B cell (primary cell): Measurements from ENCODE around the gene SIK3. TPM values are rescaled to one million over a fixed set of nuclear protein-coding genes. Genes with fewer than 3 reads are reported as not detected.
"Not testable (repeated sequence)": the region's sequence is repeated elsewhere in the genome, so short reads cannot be mapped to it uniquely, and the experiment has no call there.

Source experiments
- ATAC-seq: fragments of 200-7000 bp; cut with Tn5 transposase; one replicate; pipeline ENCODE4 v1.10.0; 2021; ENCODE audit warnings: low read depth, mild to moderate bottlenecking, moderate number of reproducible peaks, moderate library complexity
- CTCF ChIA-PET: fragments of 350-600 bp; sonication (Branson Sonifier 250); formaldehyde crosslinking; loops from one replicate; lab custom pipeline; 2021; ENCODE audit warnings: antibody characterized with exemption, inconsistent platforms; lab: Charles Lee
- POLR2A ChIA-PET: fragments of 350-600 bp; sonication (Branson Sonifier 250); formaldehyde crosslinking; loops from one replicate; lab custom pipeline; 2021; ENCODE audit warnings: antibody characterized with exemption; lab: Charles Lee
- DNase-seq: peaks from one replicate; pipeline ENCODE4 v3.0.0; 2013
- H2AFZ ChIP-seq: 2 replicates; pipeline ENCODE4 v1.6.1; 2012; ENCODE audit warnings: mild to moderate bottlenecking, low read depth, low read length; ENCODE audit not compliant: insufficient read depth, poor library complexity, severe bottlenecking
- H3K27ac ChIP-seq, 2 donors: 1 replicate in 1 of 2; 2 replicates in 1 of 2; pipeline ENCODE4 v1.5.1; 2012 to 2013; ENCODE audit warnings: low read length in 2 of 2, mild to moderate bottlenecking in 2 of 2, moderate library complexity in 1 of 2
- H3K27me3 ChIP-seq, 4 experiments: fragments of 200-600 bp in 1 of 4; sonication (generic) in 1 of 4; replicated peaks in 1 of 4; 1 replicate in 2 of 4; 2 replicates in 2 of 4; pipeline versions ENCODE4 v1.6.1 to v1.7.0; 2013 to 2016; ENCODE audit warnings: low read length in 3 of 4, mild to moderate bottlenecking in 2 of 4, mixed read lengths in 1 of 4, moderate library complexity in 1 of 4; ENCODE audit not compliant: insufficient read depth in 4 of 4, control insufficient read depth in 3 of 4; ENCODE audit errors: control extremely low read depth in 1 of 4
- H3K36me3 ChIP-seq, 2 experiments: replicated peaks in 1 of 2; 1 replicate in 1 of 2; 2 replicates in 1 of 2; pipeline versions ENCODE4 v1.6.1 to v1.7.1; 2013; ENCODE audit warnings: low read length in 1 of 2; ENCODE audit not compliant: insufficient read depth in 2 of 2, control insufficient read depth in 1 of 2; ENCODE audit errors: control extremely low read depth in 1 of 2, extremely low read depth in 1 of 2
- H3K4me1 ChIP-seq, 2 donors: fragments of 200-600 bp in 1 of 2; sonication (generic) in 1 of 2; 1 replicate in 1 of 2; 2 replicates in 1 of 2; pipeline versions ENCODE4 v1.5.1 to v1.6.1; 2013 to 2017; ENCODE audit warnings: low read length in 2 of 2; ENCODE audit not compliant: control insufficient read depth in 2 of 2, insufficient read depth in 2 of 2
- H3K4me2 ChIP-seq: replicated peaks from 2 replicates; pipeline ENCODE3; 2012; ENCODE audit warnings: mild to moderate bottlenecking, low read depth, low read length; ENCODE audit not compliant: poor library complexity, severe bottlenecking
- H3K4me3 ChIP-seq, 5 experiments: fragments of 200-600 bp in 1 of 5; sonication (generic) in 1 of 5; 1 replicate in 3 of 5; 2 replicates in 2 of 5; pipeline versions ENCODE4 v1.5.1 to v1.7.0; 2011 to 2016; ENCODE audit warnings: low read length in 4 of 5, mild to moderate bottlenecking in 4 of 5, low read depth in 2 of 5, control low read depth in 1 of 5, moderate library complexity in 1 of 5; ENCODE audit not compliant: insufficient read depth in 1 of 5; ENCODE audit errors: control extremely low read depth in 1 of 5, extremely low read depth in 1 of 5
- H3K79me2 ChIP-seq: fragments of 200-600 bp; sonication (generic); one replicate; pipeline ENCODE4 v1.6.0; 2016; ENCODE audit warnings: low read length; ENCODE audit not compliant: control insufficient read depth, insufficient read depth
- H3K9ac ChIP-seq: fragments of 200-600 bp; sonication (generic); 2 replicates; pipeline ENCODE4 v1.6.1; 2017; ENCODE audit warnings: mild to moderate bottlenecking, low read length, moderate library complexity
- H3K9me3 ChIP-seq, 3 donors: one replicate each; pipeline versions ENCODE4 v1.6.1 to v1.7.1; 2013; ENCODE audit warnings: low read length in 2 of 3; ENCODE audit not compliant: control insufficient read depth in 2 of 3, insufficient read depth in 1 of 3; ENCODE audit errors: control extremely low read depth in 1 of 3
- H4K20me1 ChIP-seq: 2 replicates; pipeline ENCODE4 v1.6.0; 2012; ENCODE audit warnings: mild to moderate bottlenecking, low read length; ENCODE audit not compliant: insufficient read depth, control insufficient read depth, poor library complexity, severe bottlenecking
- H3K27ac Mint-ChIP-seq: one replicate; pipeline ENCODE4 v1.8.0; 2021; ENCODE audit warnings: mixed read lengths
- H3K27me3 Mint-ChIP-seq: one replicate; pipeline ENCODE4 v1.8.0; 2021; ENCODE audit warnings: mixed read lengths
- H3K4me1 Mint-ChIP-seq: one replicate; pipeline ENCODE4 v1.8.0; 2021; ENCODE audit warnings: mixed read lengths
- H3K4me3 Mint-ChIP-seq: one replicate; pipeline ENCODE4 v1.8.0; 2021; ENCODE audit warnings: mixed read lengths
- H3K9me3 Mint-ChIP-seq: one replicate; pipeline ENCODE4 v1.8.0; 2022; ENCODE audit warnings: mixed read lengths; ENCODE audit not compliant: insufficient read depth
- EZH2 ChIP-seq: IDR thresholded peaks from 2 replicates; pipeline ENCODE4 v1.6.1; 2012; ENCODE audit warnings: borderline replicate concordance, low read depth, mild to moderate bottlenecking, moderate library complexity, low read length; ENCODE audit not compliant: insufficient read depth, poor library complexity, severe bottlenecking
- WGBS: methylation state at CpG from one replicate; pipeline ENCODE4 v1.1.5; 2013; ENCODE audit warnings: missing lambda C conversion rate; ENCODE audit not compliant: insufficient coverage; 5-methylcytosine and 5-hydroxymethylcytosine counted together
- intact Hi-C: fragments of 100-400 bp; cut with micrococcal nuclease; formaldehyde crosslinking; loops from one replicate; pipeline ENCODE4 v1.10.0; 2022
- polyA plus RNA-seq: library from polyadenylated mRNA; depleted of rRNA; stranded (reverse); fragments of >200 nt; gene quantifications from 2 replicates; pipeline ENCODE4 v1.2.3, GENCODE V29; 2012
- total RNA-seq, 2 donors: library from RNA; stranded (reverse); fragments of 120-200 nt in 1 of 2; gene quantifications; 1 replicate in 1 of 2; 2 replicates in 1 of 2; pipeline versions ENCODE4 v1.2.3 to v1.2.4, GENCODE V29; 2013 to 2022
- TF ChIP-seq, protein P1 (sequence below): fragments of 200-600 bp; IDR thresholded peaks from one replicate; pipeline ENCODE4 v1.8.0; 2022; ENCODE audit warnings: antibody characterized with exemption, mild to moderate bottlenecking

The SIK3 gene
- total and polyA plus RNA-seq, 2 donors (not counting 1 experiment from before 2014, with no cell fraction given) = 36.5 to 180 TPM

DNA sequence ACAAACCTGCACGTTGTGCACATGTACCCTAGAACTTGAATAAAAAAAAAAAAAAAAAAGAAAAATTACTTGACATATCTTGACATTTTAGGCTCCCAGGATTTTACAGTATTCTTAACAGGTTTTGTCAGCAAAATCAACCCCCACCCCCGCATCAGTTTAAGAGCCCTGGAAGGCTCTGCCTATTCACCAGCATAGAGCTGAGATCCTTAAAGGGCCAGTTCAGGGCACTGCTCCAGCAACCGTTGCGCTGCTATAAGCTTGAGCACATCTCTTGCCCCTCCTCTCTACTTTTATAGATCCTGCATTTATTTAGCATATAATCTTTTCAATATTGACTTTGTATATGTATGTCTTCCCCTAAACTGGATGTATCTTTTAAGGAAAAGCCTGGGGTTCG is 45.2 kb upstream of the SIK3 start:
- peak overlapping the region; percentile 86 for H3K4me2 ChIP-seq
- intact Hi-C loops = loop anchor here (1.0 to 10.0 kb wide), 3 partner anchors 46 to 370 kb away; partner anchors contain the start of genes CEP164 and SIK3
- H4K20me1 ChIP-seq = peaks cover 32% of the 10 kb centered on the region
- DNase-seq = no peak
- peaks cover 0 to 19% of the 10 kb centered on the region in 2 experiments for H3K36me3 ChIP-seq
- no peaks in the 10 kb centered on the region for H3K9me3 ChIP-seq
- H3K4me3 ChIP-seq = peak overlapping the region; percentile 56 to 85 (median 81)
- peak overlapping the region; percentile 83 for H3K9ac ChIP-seq
- H3K27me3 ChIP-seq = no peaks in the 10 kb centered on the region
- peaks cover 49% of the 10 kb centered on the region for H3K79me2 ChIP-seq
- peaks cover 34% of the 10 kb centered on the region for H3K4me1 Mint-ChIP-seq
- CTCF ChIA-PET = interaction anchor here (0.6 to 4.0 kb wide), 8 partner anchors 34 to 263 kb away, joined by 3 to 38 read pairs (median 6); partner anchors contain the start of genes PCSK7, RNF214 and SIDT2
- H3K9me3 Mint-ChIP-seq = no peaks in the 10 kb centered on the region
- H2AFZ ChIP-seq = peak overlapping the region; percentile 92
- H3K4me1 ChIP-seq = peaks cover 20 to 25% of the 10 kb centered on the region in 2 donors
- TF ChIP-seq, protein P1, sequence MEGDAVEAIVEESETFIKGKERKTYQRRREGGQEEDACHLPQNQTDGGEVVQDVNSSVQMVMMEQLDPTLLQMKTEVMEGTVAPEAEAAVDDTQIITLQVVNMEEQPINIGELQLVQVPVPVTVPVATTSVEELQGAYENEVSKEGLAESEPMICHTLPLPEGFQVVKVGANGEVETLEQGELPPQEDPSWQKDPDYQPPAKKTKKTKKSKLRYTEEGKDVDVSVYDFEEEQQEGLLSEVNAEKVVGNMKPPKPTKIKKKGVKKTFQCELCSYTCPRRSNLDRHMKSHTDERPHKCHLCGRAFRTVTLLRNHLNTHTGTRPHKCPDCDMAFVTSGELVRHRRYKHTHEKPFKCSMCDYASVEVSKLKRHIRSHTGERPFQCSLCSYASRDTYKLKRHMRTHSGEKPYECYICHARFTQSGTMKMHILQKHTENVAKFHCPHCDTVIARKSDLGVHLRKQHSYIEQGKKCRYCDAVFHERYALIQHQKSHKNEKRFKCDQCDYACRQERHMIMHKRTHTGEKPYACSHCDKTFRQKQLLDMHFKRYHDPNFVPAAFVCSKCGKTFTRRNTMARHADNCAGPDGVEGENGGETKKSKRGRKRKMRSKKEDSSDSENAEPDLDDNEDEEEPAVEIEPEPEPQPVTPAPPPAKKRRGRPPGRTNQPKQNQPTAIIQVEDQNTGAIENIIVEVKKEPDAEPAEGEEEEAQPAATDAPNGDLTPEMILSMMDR = no peak
- no peak for TF ChIP-seq EZH2
- H3K4me3 Mint-ChIP-seq = peak overlapping the region; percentile 95
- peaks cover 8% of the 10 kb centered on the region for H3K27me3 Mint-ChIP-seq
- POLR2A ChIA-PET = interaction anchor here (0.6 to 3.4 kb wide), 9 partner anchors 11 to 356 kb away, joined by 3 to 34 read pairs (median 5); partner anchors contain the start of genes PCSK7, RNF214, SIDT2 and ZPR1
- ATAC-seq = no peak
- WGBS = 0% methylated on average over 1 of the region's 5 CpGs
- H3K27ac ChIP-seq = peak overlapping the region; percentile 80 to 87
- H3K27ac Mint-ChIP-seq = peak overlapping the region; percentile 98

DNA sequence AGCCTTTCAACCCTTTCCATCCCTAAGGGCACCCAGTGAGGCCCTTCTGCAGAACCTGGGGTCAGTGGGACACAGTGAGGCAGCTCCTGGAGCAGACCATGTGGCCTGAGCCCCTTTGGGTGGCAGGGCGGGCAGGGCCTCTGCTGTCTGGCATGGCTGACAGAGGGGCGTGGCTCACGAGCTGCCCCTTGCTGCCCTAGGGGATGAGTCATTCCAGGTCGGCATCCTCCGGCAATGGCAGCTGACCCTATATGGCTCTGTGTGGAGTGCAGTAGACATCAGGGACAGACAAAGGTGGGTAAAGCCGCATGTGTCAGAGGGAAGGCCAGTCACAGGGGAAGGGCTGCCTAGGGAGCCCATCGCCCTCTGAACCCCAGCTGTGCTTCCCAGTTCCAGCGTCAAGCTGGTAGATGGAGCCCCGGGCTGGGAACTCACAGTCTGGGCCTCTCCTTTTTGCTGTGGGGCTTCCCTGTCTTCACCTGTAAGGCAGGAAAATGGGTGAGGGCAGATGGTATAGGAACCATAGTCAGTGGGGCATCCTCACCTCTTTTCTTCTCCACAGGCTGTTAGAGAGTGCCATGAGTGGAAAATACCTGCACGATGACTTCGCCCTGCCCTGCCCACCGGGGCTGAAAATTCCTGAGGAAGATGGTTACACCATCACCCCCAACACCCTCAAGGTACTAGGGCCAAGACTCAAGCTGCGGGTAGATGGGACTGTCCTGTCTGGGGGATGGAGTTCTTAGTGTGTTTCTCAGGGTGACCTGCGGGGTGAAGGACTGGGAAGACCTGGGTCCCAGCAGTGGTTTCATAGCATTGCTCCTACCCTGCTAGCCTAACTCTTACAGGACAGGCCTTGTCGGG is 39.2 kb upstream of the SIK3 start:
- H3K9me3 ChIP-seq, H3K27ac ChIP-seq, DNase-seq, H3K4me2 ChIP-seq, H3K36me3 ChIP-seq, H3K4me3 ChIP-seq, H3K9ac ChIP-seq, H3K27me3 ChIP-seq, intact Hi-C loops, H3K4me3 Mint-ChIP-seq, H3K9me3 Mint-ChIP-seq, H4K20me1 ChIP-seq, POLR2A ChIA-PET, H3K4me1 Mint-ChIP-seq, H3K27me3 Mint-ChIP-seq, H2AFZ ChIP-seq, H3K4me1 ChIP-seq, H3K27ac Mint-ChIP-seq, ATAC-seq, H3K79me2 ChIP-seq: not testable (repeated sequence)
- CTCF ChIA-PET = interaction anchor here (2.2 kb wide), 1 partner anchor 19 kb away, joined by 7 read pairs; no protein-coding TSS in a partner anchor
- no CpG with 5 or more reads among the region's 15 CpGs for WGBS

DNA sequence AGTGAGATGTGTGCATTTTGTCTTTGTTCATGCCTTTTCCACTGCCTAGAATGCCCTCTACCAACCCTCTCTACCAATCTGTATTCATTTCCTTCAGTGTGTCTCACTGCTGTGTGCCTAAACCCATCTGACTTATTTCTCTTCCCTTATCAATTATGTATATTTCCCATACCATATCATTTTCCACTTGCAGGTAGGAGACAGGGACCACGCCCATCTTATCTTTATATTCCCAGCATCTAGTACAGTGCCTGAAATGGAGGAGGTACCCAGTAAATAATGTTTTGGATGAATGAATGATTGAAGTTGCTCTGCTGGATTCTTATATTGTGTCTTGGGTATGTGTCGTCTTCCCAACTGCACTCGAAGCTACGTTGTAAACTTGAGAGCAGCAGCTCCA is 36.8 kb upstream of the SIK3 start:
- CTCF ChIA-PET = interaction anchor here (0.6 kb wide), 1 partner anchor 31 kb away, joined by 4 read pairs; no protein-coding TSS in a partner anchor

More for the DNA sequence above, 36.8 kb upstream of the SIK3 start:
- H3K4me3 ChIP-seq, H3K27ac Mint-ChIP-seq, H3K36me3 ChIP-seq, H3K79me2 ChIP-seq, H2AFZ ChIP-seq, H3K27me3 ChIP-seq, ATAC-seq, H3K9me3 ChIP-seq, DNase-seq, H3K4me1 ChIP-seq, H3K9ac ChIP-seq, H3K4me1 Mint-ChIP-seq, H4K20me1 ChIP-seq, H3K4me2 ChIP-seq, H3K27me3 Mint-ChIP-seq, H3K4me3 Mint-ChIP-seq, H3K27ac ChIP-seq, H3K9me3 Mint-ChIP-seq, POLR2A ChIA-PET: not testable (repeated sequence)
- no CpG with 5 or more reads among the region's 4 CpGs for WGBS
- intact Hi-C loops = loop anchor here (5.0 kb wide), 1 partner anchor 72 kb away; no protein-coding TSS in a partner anchor
